ENCODE measurements around the gene NRIP2. TPM values are rescaled to one million over a fixed set of nuclear protein-coding genes. Genes with fewer than 3 reads are reported as not detected.
A peak's percentile ranks its signal among the peaks of the same experiment; 100 is the strongest.

NRIP2 gene
- total RNA-seq, 2 experiments from 2014 or later, result not detected

- POLR2A ChIA-PET, result no interaction called here
Measured at GRCh38 chr12:2791089-2791488, 43.7 kb downstream of the NRIP2 start.

GRCh38 chr12:2785017-2785416 is 49.8 kb downstream of the NRIP2 start:
- no peak for ATAC-seq
- ChIA-PET POLR2A (no interaction called here), CTCF (interaction anchor here (1.2 to 6.2 kb wide), 9 partner anchors 9 to 160 kb away, joined by 3 to 103 read pairs (median 4); partner anchors contain the start of gene FKBP4)
- Mint-ChIP-seq H3K36me3 (ENCODE audit: low read depth) (no peaks in the 10 kb centered on the region), H3K9me3 (ENCODE audit: insufficient read depth) (no peaks in the 10 kb centered on the region), H3K27me3 (ENCODE audit: low read depth) (peaks cover 30% of the 10 kb centered on the region), H3K4me3 (no peak overlapping the region), H3K27ac (no peak overlapping the region), H3K4me1 (ENCODE audit: low read depth) (peaks cover 10% of the 10 kb centered on the region)
- DNase-seq, result no peak

More at GRCh38 chr12:2791089-2791488, 43.7 kb downstream of the NRIP2 start:
- Mint-ChIP-seq H3K4me1 (ENCODE audit: low read depth) (peaks cover 15% of the 10 kb centered on the region), H3K9me3 (ENCODE audit: insufficient read depth) (no peaks in the 10 kb centered on the region), H3K27me3 (ENCODE audit: low read depth) (peaks cover 6% of the 10 kb centered on the region), H3K4me3 (no peak overlapping the region), H3K36me3 (ENCODE audit: low read depth) (peaks cover 1% of the 10 kb centered on the region), H3K27ac (no peak overlapping the region)
- ATAC-seq (no peak), DNase-seq (no peak)
- CTCF ChIA-PET, result interaction anchor here (2.5 kb wide), 1 partner anchor 108 kb away, joined by 12 read pairs; no protein-coding TSS in a partner anchor

- ChIA-PET POLR2A (interaction anchor here (1.6 kb wide), 1 partner anchor 92 kb away, joined by 3 read pairs; no protein-coding TSS in a partner anchor), CTCF (interaction anchor here (0.6 to 6.2 kb wide), 11 partner anchors 10 to 101 kb away, joined by 3 to 103 read pairs (median 5); partner anchors contain the start of gene FKBP4)
- Mint-ChIP-seq H3K27me3 (ENCODE audit: low read depth) (peaks cover 30% of the 10 kb centered on the region), H3K9me3 (ENCODE audit: insufficient read depth) (no peaks in the 10 kb centered on the region), H3K4me1 (ENCODE audit: low read depth) (peaks cover 10% of the 10 kb centered on the region), H3K36me3 (ENCODE audit: low read depth) (no peaks in the 10 kb centered on the region), H3K4me3 (peak overlapping the region; percentile 48), H3K27ac (no peak overlapping the region)
- DNase-seq (peak; percentile 56), ATAC-seq (peak; percentile 96)
Measured at GRCh38 chr12:2783936-2784600, 50.8 kb downstream of the NRIP2 start.

DNA sequence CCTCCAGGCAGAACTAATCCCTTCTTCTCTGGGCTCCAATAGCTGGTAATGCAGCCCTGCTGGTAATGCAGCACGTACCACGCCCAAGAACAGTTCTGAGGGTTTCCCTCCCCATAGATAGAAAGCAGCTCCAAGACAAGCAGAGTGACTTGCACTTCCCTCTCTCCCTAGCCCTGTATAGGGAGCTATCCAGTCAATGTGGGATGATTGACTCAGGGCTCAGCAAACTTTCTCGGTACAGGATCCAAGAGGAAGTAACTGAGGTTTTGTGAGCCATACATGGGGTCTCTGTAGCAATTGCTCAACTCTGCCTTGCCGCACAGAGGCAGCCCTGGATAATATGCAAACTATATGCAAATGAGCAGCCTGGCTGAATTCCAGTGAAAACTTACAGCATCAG is 55.6 kb downstream of the NRIP2 start:
- Mint-ChIP-seq H3K36me3 (ENCODE audit: low read depth) (no peaks in the 10 kb centered on the region), H3K27me3 (ENCODE audit: low read depth) (peaks cover 26% of the 10 kb centered on the region), H3K4me1 (ENCODE audit: low read depth) (peaks cover 6% of the 10 kb centered on the region), H3K4me3 (no peak overlapping the region), H3K27ac (no peak overlapping the region), H3K9me3 (ENCODE audit: insufficient read depth) (no peaks in the 10 kb centered on the region)
- POLR2A ChIA-PET, result no interaction called here
- ATAC-seq (no peak), DNase-seq (no peak)
- CTCF ChIA-PET, result no interaction called here

- CTCF ChIA-PET, result no interaction called here
- Mint-ChIP-seq H3K9me3 (ENCODE audit: insufficient read depth) (no peaks in the 10 kb centered on the region), H3K27ac (no peak overlapping the region), H3K4me3 (no peak overlapping the region), H3K4me1 (ENCODE audit: low read depth) (no peaks in the 10 kb centered on the region), H3K36me3 (ENCODE audit: low read depth) (no peaks in the 10 kb centered on the region), H3K27me3 (ENCODE audit: low read depth) (peaks cover 8% of the 10 kb centered on the region)
- POLR2A ChIA-PET, result no interaction called here
- no peak for ATAC-seq
- DNase-seq, result no peak
Measured at GRCh38 chr12:2776129-2776806, 58.6 kb downstream of the NRIP2 start.

- peaks cover 7% of the 10 kb centered on the region for H3K27me3 Mint-ChIP-seq (ENCODE audit: low read depth)
- CTCF ChIA-PET, result no interaction called here
- no peak for ATAC-seq
Measured at GRCh38 chr12:2775431-2775830, 59.4 kb downstream of the NRIP2 start.

More at GRCh38 chr12:2775431-2775830, 59.4 kb downstream of the NRIP2 start:
- no peak overlapping the region for H3K27ac Mint-ChIP-seq
- no peak overlapping the region for H3K4me3 Mint-ChIP-seq
- no peaks in the 10 kb centered on the region for H3K36me3 Mint-ChIP-seq (ENCODE audit: low read depth)
- POLR2A ChIA-PET, result no interaction called here
- H3K9me3 Mint-ChIP-seq (ENCODE audit: insufficient read depth), result no peaks in the 10 kb centered on the region
- H3K4me1 Mint-ChIP-seq (ENCODE audit: low read depth), result no peaks in the 10 kb centered on the region
- DNase-seq, result no peak

Other genes starting within 250 kb of the NRIP2 start
- gene FKBP4, start 40.1 kb downstream of the NRIP2 start, total RNA-seq, result 100 to 1,000 TPM in 1 of 2 experiments, 10 to 100 TPM in 1; 91.5 to 102 TPM
- 10 to 100 TPM; 42.3 to 44.5 TPM for gene ITFG2, start 22.4 kb downstream of the NRIP2 start, total RNA-seq
- under 1 TPM; 0.29 to 0.40 TPM for gene TEX52, start 22.0 kb upstream of the NRIP2 start, total RNA-seq
- gene FOXM1, start 42.1 kb upstream of the NRIP2 start, total RNA-seq, result 100 to 1,000 TPM; 138 to 142 TPM
- gene RHNO1, start 42.2 kb upstream of the NRIP2 start, total RNA-seq, result 10 to 100 TPM; 56.9 to 65.9 TPM
- 10 to 100 TPM in 1 of 2 experiments, 1 to 10 TPM in 1; 9.2 to 10.5 TPM for gene TULP3, start 55.9 kb upstream of the NRIP2 start, total RNA-seq
- gene TEAD4, start 124.4 kb upstream of the NRIP2 start, total RNA-seq, result under 1 TPM; 0.34 to 0.44 TPM
- not detected for gene TSPAN9, start 242.3 kb upstream of the NRIP2 start, total RNA-seq